Loucy (cell line): ENCODE measurements around the gene NEU4.

Experiments used
- H2AFZ ChIP-seq: fragments of 200-600 bp; sonication (generic); 2 replicates; pipeline ENCODE4 v1.6.0; 2016; ENCODE audit warnings: antibody characterized with exemption, mild to moderate bottlenecking, low read length, moderate library complexity
- H3F3A ChIP-seq: fragments of 200-600 bp; 2 replicates; pipeline ENCODE4 v1.6.0; 2016; ENCODE audit warnings: antibody characterized with exemption, low read depth, mild to moderate bottlenecking
- H3K27me3 ChIP-seq: fragments of 200-600 bp; sonication (generic); 2 replicates; pipeline ENCODE4 v1.6.1; 2014; ENCODE audit warnings: low read length, mild to moderate bottlenecking; ENCODE audit not compliant: insufficient read depth, poor library complexity, severe bottlenecking
- H3K36me3 ChIP-seq: fragments of 200-600 bp; sonication (generic); 2 replicates; pipeline ENCODE4 v1.6.1; 2016; ENCODE audit warnings: low read length; ENCODE audit not compliant: insufficient read depth
- H3K4me1 ChIP-seq: fragments of 200-600 bp; sonication (generic); 2 replicates; pipeline ENCODE4 v1.5.1; 2014; ENCODE audit warnings: low read length, mild to moderate bottlenecking; ENCODE audit not compliant: insufficient read depth, poor library complexity, severe bottlenecking
- H3K4me2 ChIP-seq: fragments of 200-600 bp; sonication (generic); 2 replicates; pipeline ENCODE4 v1.6.0; 2014; ENCODE audit warnings: antibody characterized with exemption, low read length, low read depth, mild to moderate bottlenecking; ENCODE audit not compliant: poor library complexity, severe bottlenecking
- H3K4me3 ChIP-seq: fragments of 200-600 bp; sonication (generic); 2 replicates; pipeline ENCODE4 v1.5.1; 2014; ENCODE audit warnings: low read length, mild to moderate bottlenecking, mixed read lengths; ENCODE audit not compliant: poor library complexity, severe bottlenecking
- H3K79me2 ChIP-seq: fragments of 200-600 bp; sonication (generic); 2 replicates; pipeline ENCODE4 v1.6.1; 2014; ENCODE audit warnings: low read length; ENCODE audit not compliant: insufficient read depth
- H3K9ac ChIP-seq: fragments of 200-600 bp; sonication (generic); 2 replicates; pipeline ENCODE4 v1.6.0; 2014; ENCODE audit warnings: mild to moderate bottlenecking, low read depth, low read length, moderate library complexity; ENCODE audit not compliant: poor library complexity, severe bottlenecking
- H3K9me2 ChIP-seq: fragments of 200-600 bp; sonication (generic); replicated peaks from 2 replicates; pipeline ENCODE4 v1.6.1; 2016; ENCODE audit warnings: low read depth, low read length, mixed read lengths
- H3K9me3 ChIP-seq: fragments of 200-600 bp; sonication (generic); 2 replicates; pipeline ENCODE4 v1.6.1; 2014; ENCODE audit warnings: mild to moderate bottlenecking, antibody characterized with exemption, low read length, low read depth; ENCODE audit not compliant: insufficient read depth
- H4K20me1 ChIP-seq: fragments of 200-600 bp; sonication (generic); 2 replicates; pipeline ENCODE4 v1.6.0; 2014; ENCODE audit warnings: antibody characterized with exemption, low read length, mild to moderate bottlenecking; ENCODE audit not compliant: insufficient read depth, poor library complexity, severe bottlenecking
- EZH2phosphoT487 ChIP-seq: fragments of 200-600 bp; IDR thresholded peaks from 2 replicates; pipeline ENCODE4 v1.6.1; 2018; ENCODE audit warnings: antibody characterized with exemption, mild to moderate bottlenecking, moderate library complexity, borderline replicate concordance
- TF ChIP-seq, protein P1 (sequence below): fragments of 200-600 bp; sonication (generic); conservative IDR thresholded peaks from 2 replicates; pipeline ENCODE4 v1.5.1; 2014; ENCODE audit warnings: mild to moderate bottlenecking, antibody characterized with exemption, low read length

Gene NEU4

GRCh38 chr2:241767464-241768250 is 41.3 kb upstream of the NEU4 start:
- Histone ChIP-seq H3F3A (no peaks in the 10 kb centered on the region), H4K20me1 (no peaks in the 10 kb centered on the region), H3K27me3 (no peaks in the 10 kb centered on the region), H2AFZ (no peak overlapping the region), H3K9me2 (no peaks in the 10 kb centered on the region), H3K4me1 (peaks cover 19% of the 10 kb centered on the region), H3K79me2 (no peaks in the 10 kb centered on the region), H3K36me3 (no peaks in the 10 kb centered on the region), H3K9ac (no peak overlapping the region), H3K9me3 (no peaks in the 10 kb centered on the region), H3K4me2 (no peak overlapping the region), H3K4me3 (no peak overlapping the region)
- no peak for TF ChIP-seq EZH2phosphoT487
- TF ChIP-seq, protein P1, sequence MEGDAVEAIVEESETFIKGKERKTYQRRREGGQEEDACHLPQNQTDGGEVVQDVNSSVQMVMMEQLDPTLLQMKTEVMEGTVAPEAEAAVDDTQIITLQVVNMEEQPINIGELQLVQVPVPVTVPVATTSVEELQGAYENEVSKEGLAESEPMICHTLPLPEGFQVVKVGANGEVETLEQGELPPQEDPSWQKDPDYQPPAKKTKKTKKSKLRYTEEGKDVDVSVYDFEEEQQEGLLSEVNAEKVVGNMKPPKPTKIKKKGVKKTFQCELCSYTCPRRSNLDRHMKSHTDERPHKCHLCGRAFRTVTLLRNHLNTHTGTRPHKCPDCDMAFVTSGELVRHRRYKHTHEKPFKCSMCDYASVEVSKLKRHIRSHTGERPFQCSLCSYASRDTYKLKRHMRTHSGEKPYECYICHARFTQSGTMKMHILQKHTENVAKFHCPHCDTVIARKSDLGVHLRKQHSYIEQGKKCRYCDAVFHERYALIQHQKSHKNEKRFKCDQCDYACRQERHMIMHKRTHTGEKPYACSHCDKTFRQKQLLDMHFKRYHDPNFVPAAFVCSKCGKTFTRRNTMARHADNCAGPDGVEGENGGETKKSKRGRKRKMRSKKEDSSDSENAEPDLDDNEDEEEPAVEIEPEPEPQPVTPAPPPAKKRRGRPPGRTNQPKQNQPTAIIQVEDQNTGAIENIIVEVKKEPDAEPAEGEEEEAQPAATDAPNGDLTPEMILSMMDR, result no peak

DNA sequence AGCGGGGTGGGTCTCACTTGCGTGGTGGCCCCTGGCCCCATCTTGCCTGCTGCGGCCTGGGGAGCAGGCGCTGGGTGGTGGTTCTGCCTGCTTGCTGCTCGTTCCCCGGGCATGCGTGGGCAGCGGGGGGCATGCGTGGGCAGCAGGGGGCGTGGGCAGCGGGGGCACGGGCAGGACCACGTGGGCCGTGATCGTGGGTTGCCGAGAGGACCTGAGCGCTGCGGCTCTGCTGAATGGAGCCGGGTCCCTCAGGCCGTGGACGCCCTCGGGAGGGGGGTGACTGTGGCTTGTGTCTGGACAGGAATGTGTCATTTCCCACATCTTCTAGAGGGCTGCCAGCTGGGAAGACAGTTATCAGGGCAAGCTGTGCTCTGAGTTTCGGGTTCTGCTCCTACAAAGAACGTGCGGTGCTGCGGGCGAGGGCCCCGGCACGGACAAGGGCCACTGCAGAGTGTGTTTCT is 40.7 kb upstream of the NEU4 start:
- Histone ChIP-seq H3K9ac (no peak overlapping the region), H3K4me2 (no peak overlapping the region), H3K27me3 (no peaks in the 10 kb centered on the region), H3K4me3 (no peak overlapping the region), H3K9me2 (no peaks in the 10 kb centered on the region), H3K9me3 (no peaks in the 10 kb centered on the region), H3K36me3 (no peaks in the 10 kb centered on the region), H4K20me1 (no peaks in the 10 kb centered on the region), H3K4me1 (peaks cover 12% of the 10 kb centered on the region), H2AFZ (no peak overlapping the region), H3K79me2 (no peaks in the 10 kb centered on the region), H3F3A (no peaks in the 10 kb centered on the region)
- TF ChIP-seq EZH2phosphoT487, result no peak
- TF ChIP-seq, protein P1, result no peak

DNA sequence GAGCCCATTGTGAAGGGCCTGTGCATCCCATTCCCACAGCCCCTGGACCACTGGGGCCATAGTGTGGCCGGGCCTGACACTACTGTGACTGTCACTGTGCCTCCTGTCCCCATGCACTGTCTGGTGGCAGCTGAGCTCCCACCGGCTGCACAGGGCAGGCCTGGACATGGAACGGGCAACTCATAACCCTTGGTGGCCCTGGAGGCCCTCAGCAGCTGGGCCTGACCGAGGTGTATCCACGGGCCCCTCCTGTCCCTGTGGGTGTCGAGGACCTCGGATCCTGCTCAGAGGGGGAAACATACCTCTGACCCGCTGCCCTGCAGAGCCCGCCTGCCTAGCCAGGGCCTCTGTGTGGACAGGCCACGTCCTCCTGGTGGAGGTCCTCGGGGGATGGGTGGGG is 40.1 kb upstream of the NEU4 start:
- H3K4me2 ChIP-seq, result no peak overlapping the region
- no peak overlapping the region for H3K4me3 ChIP-seq
- no peaks in the 10 kb centered on the region for H3K9me3 ChIP-seq
- TF ChIP-seq EZH2phosphoT487, result no peak
- TF ChIP-seq, protein P1, result no peak
- peaks cover 7% of the 10 kb centered on the region for H3K4me1 ChIP-seq
- H3F3A ChIP-seq, result no peaks in the 10 kb centered on the region
- no peaks in the 10 kb centered on the region for H4K20me1 ChIP-seq
- H2AFZ ChIP-seq, result no peak overlapping the region
- H3K36me3 ChIP-seq, result no peaks in the 10 kb centered on the region
- H3K79me2 ChIP-seq, result no peaks in the 10 kb centered on the region
- H3K27me3 ChIP-seq, result no peaks in the 10 kb centered on the region
- no peaks in the 10 kb centered on the region for H3K9me2 ChIP-seq
- no peak overlapping the region for H3K9ac ChIP-seq
